ENCODE data around the gene GRAMD1B. TPM values are rescaled to one million over a fixed set of nuclear protein-coding genes. Genes with fewer than 3 reads are reported as not detected.

The GRAMD1B gene
- total RNA-seq, 2 donors from 2014 or later, result 0.66 to 3.4 TPM

DNA sequence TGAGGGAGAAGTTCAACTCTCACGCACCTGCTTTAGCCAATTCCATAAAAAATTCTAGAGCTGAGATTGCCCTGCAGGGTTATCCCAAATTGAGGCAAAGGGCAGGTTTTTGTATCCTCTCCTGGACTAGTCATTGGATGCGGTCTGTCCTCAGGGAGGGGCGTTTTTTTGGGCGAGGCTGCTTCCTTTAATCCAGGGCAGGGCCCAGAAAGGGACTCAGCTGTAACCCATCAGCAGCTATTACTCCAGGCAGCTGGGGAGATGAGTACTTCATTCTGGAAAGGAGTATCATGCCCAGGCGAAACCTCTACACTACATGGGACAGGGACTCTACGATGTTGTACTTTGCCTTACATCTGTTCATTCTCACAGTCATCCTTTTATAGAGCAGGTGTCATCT is 121.0 kb downstream of the GRAMD1B start:
- H3K4me1 ChIP-seq, result no peaks in the 10 kb centered on the region
- ATAC-seq (no peak), DNase-seq (no peak)
- H3K36me3 ChIP-seq (replicated peaks in 1 of 2; ENCODE audit: insufficient read depth in 1 of 2, low read depth in 2 of 2), result no peaks in the 10 kb centered on the region
- no peaks in the 10 kb centered on the region for H3K27me3 ChIP-seq
- intact Hi-C loops (cut with DNase I), result no loop called here
- TF ChIP-seq, protein P1, sequence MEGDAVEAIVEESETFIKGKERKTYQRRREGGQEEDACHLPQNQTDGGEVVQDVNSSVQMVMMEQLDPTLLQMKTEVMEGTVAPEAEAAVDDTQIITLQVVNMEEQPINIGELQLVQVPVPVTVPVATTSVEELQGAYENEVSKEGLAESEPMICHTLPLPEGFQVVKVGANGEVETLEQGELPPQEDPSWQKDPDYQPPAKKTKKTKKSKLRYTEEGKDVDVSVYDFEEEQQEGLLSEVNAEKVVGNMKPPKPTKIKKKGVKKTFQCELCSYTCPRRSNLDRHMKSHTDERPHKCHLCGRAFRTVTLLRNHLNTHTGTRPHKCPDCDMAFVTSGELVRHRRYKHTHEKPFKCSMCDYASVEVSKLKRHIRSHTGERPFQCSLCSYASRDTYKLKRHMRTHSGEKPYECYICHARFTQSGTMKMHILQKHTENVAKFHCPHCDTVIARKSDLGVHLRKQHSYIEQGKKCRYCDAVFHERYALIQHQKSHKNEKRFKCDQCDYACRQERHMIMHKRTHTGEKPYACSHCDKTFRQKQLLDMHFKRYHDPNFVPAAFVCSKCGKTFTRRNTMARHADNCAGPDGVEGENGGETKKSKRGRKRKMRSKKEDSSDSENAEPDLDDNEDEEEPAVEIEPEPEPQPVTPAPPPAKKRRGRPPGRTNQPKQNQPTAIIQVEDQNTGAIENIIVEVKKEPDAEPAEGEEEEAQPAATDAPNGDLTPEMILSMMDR (IDR thresholded peaks at IDR 0.05), result no peak
- TF ChIP-seq POLR2A (IDR thresholded peaks at IDR 0.05), result no peak
- H3K27ac ChIP-seq, result no peak overlapping the region
- H3K9me3 ChIP-seq, result no peaks in the 10 kb centered on the region
- no peak overlapping the region for H3K4me3 ChIP-seq
- 71% methylated on average over 4 to 6 of the region's 6 CpGs for WGBS, 2 donors

- TF ChIP-seq, protein P1 (IDR thresholded peaks at IDR 0.05), result no peak
- no peak for TF ChIP-seq POLR2A (IDR thresholded peaks at IDR 0.05)
- Histone ChIP-seq H3K4me3 (no peak overlapping the region), H3K9me3 (no peaks in the 10 kb centered on the region), H3K4me1 (peaks cover 15% of the 10 kb centered on the region), H3K27ac (no peak overlapping the region), H3K36me3 (replicated peaks in 1 of 2; ENCODE audit: insufficient read depth in 1 of 2, low read depth in 2 of 2) (no peaks in the 10 kb centered on the region), H3K27me3 (no peaks in the 10 kb centered on the region)
- intact Hi-C loops (cut with DNase I), result no loop called here
- WGBS, 2 donors, result 69 to 75% methylated on average over 7 of the region's 7 CpGs
- no peak for ATAC-seq
- no peak for DNase-seq
Observed at GRCh38 chr11:123556633-123557032, 126.6 kb downstream of the GRAMD1B start.

DNA sequence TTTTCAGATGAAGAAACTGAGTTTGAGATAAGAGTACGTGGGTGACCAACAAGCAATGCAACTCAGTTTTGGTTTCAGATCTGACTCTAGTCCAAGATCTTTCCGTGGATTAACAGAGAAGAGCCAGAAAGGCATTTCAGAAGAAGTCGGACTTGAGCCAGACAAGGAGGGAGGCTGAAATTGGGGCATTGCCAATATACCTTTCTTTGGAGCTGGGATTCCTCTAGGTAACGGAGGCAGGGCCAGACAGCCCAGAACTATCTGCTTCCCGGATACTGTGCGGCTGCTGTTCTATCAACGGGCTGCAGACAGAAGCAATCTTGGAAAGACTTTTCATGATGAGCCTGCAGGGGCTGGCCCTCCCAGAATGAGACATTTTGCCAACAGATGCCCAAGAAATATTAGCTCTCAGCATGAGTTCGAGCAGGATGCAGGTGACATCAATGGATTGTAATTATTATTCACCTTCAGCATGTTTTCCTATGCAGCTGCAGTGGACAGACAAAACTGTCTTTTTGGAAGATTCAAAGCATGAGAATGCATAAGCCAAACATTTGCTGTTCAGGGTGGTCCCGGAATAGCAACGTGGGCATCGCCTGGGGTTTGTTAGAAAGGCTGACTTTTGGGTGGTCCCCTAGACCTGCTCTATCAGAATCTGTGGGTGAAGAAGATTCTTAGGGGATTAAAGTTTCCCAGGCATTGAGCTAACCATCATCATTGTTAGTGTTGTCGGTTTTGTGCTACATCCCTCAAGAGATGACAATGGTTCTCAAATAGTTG is 128.7 kb downstream of the GRAMD1B start:
- TF ChIP-seq POLR2A (IDR thresholded peaks at IDR 0.05), result no peak
- TF ChIP-seq, protein P1 (IDR thresholded peaks at IDR 0.05), result no peak
- Histone ChIP-seq H3K4me1 (peaks cover 30% of the 10 kb centered on the region), H3K27me3 (no peaks in the 10 kb centered on the region), H3K4me3 (no peak overlapping the region), H3K9me3 (no peaks in the 10 kb centered on the region), H3K27ac (no peak overlapping the region), H3K36me3 (replicated peaks in 1 of 2; ENCODE audit: insufficient read depth in 1 of 2, low read depth in 2 of 2) (no peaks in the 10 kb centered on the region)
- ATAC-seq, result no peak
- DNase-seq, result no peak
- 60 to 75% methylated on average over 9 to 12 of the region's 12 CpGs for WGBS, 2 donors
- intact Hi-C loops (cut with DNase I), result no loop called here

- H3K27ac ChIP-seq, result peak overlapping the region in 1 of 4 donors; percentile 51
- intact Hi-C loops (cut with DNase I), result no loop called here
- H3K27me3 ChIP-seq, result no peaks in the 10 kb centered on the region
- DNase-seq, result no peak
- WGBS, 2 donors, result 29 to 36% methylated on average over 13 of the region's 13 CpGs
- H3K4me1 ChIP-seq, result peaks cover 30% of the 10 kb centered on the region
- ATAC-seq, result peak; percentile 4
- no peaks in the 10 kb centered on the region for H3K36me3 ChIP-seq (replicated peaks in 1 of 2; ENCODE audit: insufficient read depth in 1 of 2, low read depth in 2 of 2)
- no peaks in the 10 kb centered on the region for H3K9me3 ChIP-seq
- no peak overlapping the region for H3K4me3 ChIP-seq
- TF ChIP-seq, protein P1 (IDR thresholded peaks at IDR 0.05), result no peak
- no peak for TF ChIP-seq POLR2A (IDR thresholded peaks at IDR 0.05)
Observed at GRCh38 chr11:123559523-123559955, 129.5 kb downstream of the GRAMD1B start.

DNA sequence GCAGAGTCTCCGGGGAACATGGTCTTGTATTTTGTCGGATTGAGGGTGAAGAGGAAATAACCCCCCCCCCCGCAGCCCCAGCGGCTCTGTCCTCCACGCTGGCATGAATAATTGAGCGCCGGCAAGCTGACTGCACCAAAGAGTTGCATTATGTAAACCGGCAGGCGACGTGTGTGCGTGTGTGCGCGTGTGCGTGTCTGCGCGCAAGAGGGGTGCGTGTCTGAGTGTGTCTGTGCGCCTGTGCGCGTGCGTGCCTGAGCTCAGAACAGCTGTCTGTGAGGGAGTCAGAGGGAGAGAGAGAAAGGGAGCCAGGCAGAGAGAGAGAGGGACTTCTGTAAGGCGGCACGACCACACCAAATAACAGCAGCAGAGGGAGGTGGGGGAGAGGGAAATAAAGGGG is 129.9 kb downstream of the GRAMD1B start:
- whole genome bisulfite sequencing, 2 donors, result 0 to 9% methylated on average over 16 to 23 of the region's 23 CpGs
- ATAC-seq, result peak; percentile 78
- peak in 2 of 3 donors; percentile 43 to 50 for TF ChIP-seq POLR2A (IDR thresholded peaks at IDR 0.05)
- TF ChIP-seq, protein P1 (IDR thresholded peaks at IDR 0.05), result peak in 1 of 7 experiments; percentile 5
- peak; percentile 53 to 74 (median 70) for DNase-seq
- Histone ChIP-seq H3K4me3 (peak overlapping the region in 1 of 2 donors; percentile 24), H3K36me3 (replicated peaks in 1 of 2; ENCODE audit: insufficient read depth in 1 of 2, low read depth in 2 of 2) (no peaks in the 10 kb centered on the region), H3K9me3 (no peaks in the 10 kb centered on the region), H3K27ac (peak overlapping the region in 2 of 4 donors; percentile 1 to 51), H3K4me1 (peaks cover 30% of the 10 kb centered on the region), H3K27me3 (no peaks in the 10 kb centered on the region)
- intact Hi-C loops (cut with DNase I), result no loop called here
